CD8-positive, alpha-beta memory T cell (primary cell): ENCODE data around the gene ALDH9A1. TPM values are rescaled to one million over a fixed set of nuclear protein-coding genes. Genes with fewer than 3 reads are reported as not detected.
"Not testable (repeated sequence)": the region's sequence is repeated elsewhere in the genome, so short reads cannot be mapped to it uniquely, and the experiment has no call there.

Source experiments
- CTCF ChIA-PET: fragments of 350-600 bp; sonication (Branson Sonifier 250); formaldehyde crosslinking; loops from one replicate; lab custom pipeline; 2021; ENCODE audit warnings: antibody characterized with exemption; lab: Charles Lee
- POLR2A ChIA-PET: fragments of 350-600 bp; sonication (Branson Sonifier 250); formaldehyde crosslinking; loops from one replicate; lab custom pipeline; 2021; ENCODE audit warnings: antibody characterized with exemption; lab: Charles Lee
- DNase-seq, 5 donors: peaks; one replicate each; pipeline versions ENCODE4 v3.0.0 to v3.0.0-alpha.2; 2020 to 2022; ENCODE audit warnings: mixed read lengths in 1 of 5
- H3K27ac ChIP-seq: one replicate; pipeline ENCODE4 v1.7.0; 2013; ENCODE audit warnings: low read depth, mild to moderate bottlenecking, low read length, moderate library complexity
- H3K27me3 ChIP-seq: 2 replicates; pipeline ENCODE4 v1.7.0; 2013; ENCODE audit warnings: low read length, mild to moderate bottlenecking; ENCODE audit not compliant: insufficient read depth, poor library complexity, severe bottlenecking
- H3K36me3 ChIP-seq: 2 replicates; pipeline ENCODE4 v1.7.0; 2013; ENCODE audit warnings: mild to moderate bottlenecking, low read length, moderate library complexity; ENCODE audit not compliant: insufficient read depth
- H3K4me1 ChIP-seq: 2 replicates; pipeline ENCODE4 v1.7.0; 2013; ENCODE audit warnings: mild to moderate bottlenecking, low read length, moderate library complexity; ENCODE audit not compliant: insufficient read depth
- H3K4me3 ChIP-seq: 2 replicates; pipeline ENCODE4 v1.7.0; 2013; ENCODE audit warnings: mild to moderate bottlenecking, low read length
- H3K9me3 ChIP-seq: 2 replicates; pipeline ENCODE4 v1.7.0; 2013; ENCODE audit warnings: mild to moderate bottlenecking, low read length
- H3K27ac Mint-ChIP-seq, 8 donors: one replicate each; pipeline ENCODE4 v1.8.0; 2020 to 2021; ENCODE audit warnings: mixed read lengths in 8 of 8, mild to moderate bottlenecking in 6 of 8, inconsistent platforms in 3 of 8, moderate library complexity in 3 of 8
- H3K27me3 Mint-ChIP-seq, 2 donors: one replicate each; pipeline ENCODE4 v1.8.0; 2020 to 2021; ENCODE audit warnings: mixed read lengths in 2 of 2, mild to moderate bottlenecking in 1 of 2, moderate library complexity in 1 of 2
- H3K36me3 Mint-ChIP-seq, 3 donors: one replicate each; pipeline ENCODE4 v1.8.0; 2020 to 2021; ENCODE audit warnings: mixed read lengths in 3 of 3, inconsistent platforms in 1 of 3, mild to moderate bottlenecking in 1 of 3
- H3K4me1 Mint-ChIP-seq, 3 donors: one replicate each; pipeline ENCODE4 v1.8.0; 2020 to 2021; ENCODE audit warnings: mixed read lengths in 3 of 3, inconsistent platforms in 1 of 3, mild to moderate bottlenecking in 1 of 3
- H3K4me3 Mint-ChIP-seq, 7 donors: one replicate each; pipeline ENCODE4 v1.8.0; 2020 to 2021; ENCODE audit warnings: mixed read lengths in 7 of 7, mild to moderate bottlenecking in 6 of 7, moderate library complexity in 4 of 7, inconsistent platforms in 2 of 7
- H3K9me3 Mint-ChIP-seq, 5 donors: one replicate each; pipeline ENCODE4 v1.8.0; 2020 to 2022; ENCODE audit warnings: mixed read lengths in 5 of 5, mild to moderate bottlenecking in 3 of 5, moderate library complexity in 2 of 5, inconsistent platforms in 1 of 5
- polyA plus RNA-seq: library from polyadenylated mRNA; unstranded; fragments of 300-500 nt; fragmentation: Illumina TruSeq; gene quantifications from one replicate; pipeline ENCODE4 v1.2.3, GENCODE V29; 2021
- total RNA-seq, 2 experiments: library from RNA; stranded (reverse); gene quantifications; one replicate each; pipeline ENCODE4 v1.2.3, GENCODE V29; 2021

ALDH9A1 gene
- total and polyA plus RNA-seq, 3 experiments from 2014 or later, result 42.9 to 101 (median 44.4) TPM

DNA sequence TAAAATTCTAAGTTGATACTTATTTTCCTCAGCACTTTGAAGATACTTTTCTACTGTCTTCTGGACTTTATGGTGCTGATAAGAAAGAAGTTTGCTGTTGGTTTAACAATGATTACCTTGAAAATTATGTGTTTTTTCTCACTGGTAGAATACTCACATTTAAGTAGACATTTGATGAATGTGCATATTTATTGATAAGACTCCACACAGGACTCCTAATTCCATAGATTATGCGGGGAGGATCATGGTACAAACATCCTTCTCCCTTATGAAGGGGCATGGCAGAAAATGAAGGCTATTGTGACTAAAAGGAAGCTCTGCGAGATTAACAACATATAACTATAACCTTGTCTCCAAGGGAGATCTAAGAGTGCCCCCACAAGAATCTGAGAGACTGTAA lies 28.5 kb upstream of the ALDH9A1 start:
- ChIA-PET POLR2A (no interaction called here), CTCF (no interaction called here)
- no peaks in the 10 kb centered on the region for H3K27me3 Mint-ChIP-seq
- no peaks in the 10 kb centered on the region for H3K9me3 ChIP-seq
- H3K36me3 ChIP-seq, result peaks cover 20% of the 10 kb centered on the region
- H3K27me3 ChIP-seq, result no peaks in the 10 kb centered on the region
- H3K36me3 Mint-ChIP-seq, result peaks cover 0 to 46% (median 10%) of the 10 kb centered on the region in 3 donors
- no peak overlapping the region for H3K4me3 ChIP-seq
- no peaks in the 10 kb centered on the region for H3K4me1 Mint-ChIP-seq
- H3K4me1 ChIP-seq, result no peaks in the 10 kb centered on the region
- no peaks in the 10 kb centered on the region for H3K9me3 Mint-ChIP-seq
- peak overlapping the region in 1 of 8 donors; percentile 38 for H3K27ac Mint-ChIP-seq
- no peak overlapping the region for H3K27ac ChIP-seq
- no peak for DNase-seq
- H3K4me3 Mint-ChIP-seq, result no peak overlapping the region

DNA sequence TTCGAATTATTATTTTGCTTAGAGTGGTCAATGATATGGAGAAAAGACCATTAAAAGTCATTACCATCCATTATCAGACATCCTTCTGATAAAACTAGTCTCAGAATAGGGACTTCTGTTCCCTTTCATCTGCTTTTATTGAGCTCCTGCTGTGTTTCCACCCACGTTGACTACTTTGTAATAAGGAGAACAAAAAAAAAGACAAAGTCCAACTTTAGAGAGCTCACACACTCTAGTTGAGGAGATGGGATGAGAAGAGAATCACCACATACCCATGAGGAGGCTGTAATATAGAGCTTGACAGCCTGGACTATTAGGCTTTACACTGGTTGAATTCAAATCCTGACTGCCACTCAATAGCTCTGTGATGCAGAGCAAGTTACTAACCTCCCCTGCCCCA lies 27.8 kb upstream of the ALDH9A1 start:
- no peak overlapping the region for H3K27ac Mint-ChIP-seq
- ChIA-PET POLR2A (no interaction called here), CTCF (no interaction called here)
- Histone ChIP-seq H3K36me3 (peaks cover 20% of the 10 kb centered on the region), H3K27ac (no peak overlapping the region), H3K27me3 (no peaks in the 10 kb centered on the region), H3K4me1 (no peaks in the 10 kb centered on the region), H3K9me3 (no peaks in the 10 kb centered on the region), H3K4me3 (no peak overlapping the region)
- no peak overlapping the region for H3K4me3 Mint-ChIP-seq
- H3K27me3 Mint-ChIP-seq, result no peaks in the 10 kb centered on the region
- no peaks in the 10 kb centered on the region for H3K4me1 Mint-ChIP-seq
- peaks cover 0 to 41% (median 10%) of the 10 kb centered on the region in 3 donors for H3K36me3 Mint-ChIP-seq
- no peaks in the 10 kb centered on the region for H3K9me3 Mint-ChIP-seq
- DNase-seq, result no peak

DNA sequence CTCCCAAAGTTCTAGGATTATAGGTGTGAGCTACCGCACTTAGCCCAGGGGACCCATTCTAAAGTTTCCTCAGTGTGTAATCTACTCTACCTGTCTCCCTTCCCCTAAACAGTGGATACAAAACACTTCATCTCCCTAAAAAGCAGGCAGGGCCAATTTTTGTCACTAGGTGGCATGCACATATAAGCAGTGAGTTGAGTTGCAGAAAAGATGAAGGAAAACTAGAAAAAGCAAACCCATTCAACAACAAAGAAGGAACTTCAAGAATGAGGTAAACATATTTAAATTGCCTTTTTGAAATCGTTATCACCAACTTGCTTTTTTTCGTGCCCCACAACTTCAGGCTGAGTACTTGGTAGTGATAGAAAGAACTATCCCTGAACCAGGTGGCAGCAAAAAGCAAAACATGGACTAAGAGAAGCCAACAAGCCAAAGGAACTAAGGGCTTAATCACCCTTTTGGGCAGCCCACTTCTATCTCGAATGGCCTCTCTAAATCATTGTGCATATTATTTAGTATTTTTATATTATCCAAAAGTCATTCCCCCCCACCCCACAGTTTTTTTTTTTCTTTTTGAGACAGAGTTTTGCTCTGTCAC lies 19.7 kb upstream of the ALDH9A1 start:
- Histone ChIP-seq H3K9me3 (no peaks in the 10 kb centered on the region), H3K4me3 (no peak overlapping the region), H3K27me3 (no peaks in the 10 kb centered on the region), H3K36me3 (no peaks in the 10 kb centered on the region), H3K4me1 (no peaks in the 10 kb centered on the region), H3K27ac (no peak overlapping the region)
- H3K27me3 Mint-ChIP-seq, result no peaks in the 10 kb centered on the region
- ChIA-PET CTCF (no interaction called here), POLR2A (no interaction called here)
- H3K4me3 Mint-ChIP-seq, result no peak overlapping the region
- H3K27ac Mint-ChIP-seq, result peak overlapping the region in 1 of 8 donors; percentile 2
- H3K36me3 Mint-ChIP-seq, result no peaks in the 10 kb centered on the region
- peak in 2 of 5 donors; percentile 4 to 7 for DNase-seq
- H3K4me1 Mint-ChIP-seq, result no peaks in the 10 kb centered on the region
- no peaks in the 10 kb centered on the region for H3K9me3 Mint-ChIP-seq

DNA sequence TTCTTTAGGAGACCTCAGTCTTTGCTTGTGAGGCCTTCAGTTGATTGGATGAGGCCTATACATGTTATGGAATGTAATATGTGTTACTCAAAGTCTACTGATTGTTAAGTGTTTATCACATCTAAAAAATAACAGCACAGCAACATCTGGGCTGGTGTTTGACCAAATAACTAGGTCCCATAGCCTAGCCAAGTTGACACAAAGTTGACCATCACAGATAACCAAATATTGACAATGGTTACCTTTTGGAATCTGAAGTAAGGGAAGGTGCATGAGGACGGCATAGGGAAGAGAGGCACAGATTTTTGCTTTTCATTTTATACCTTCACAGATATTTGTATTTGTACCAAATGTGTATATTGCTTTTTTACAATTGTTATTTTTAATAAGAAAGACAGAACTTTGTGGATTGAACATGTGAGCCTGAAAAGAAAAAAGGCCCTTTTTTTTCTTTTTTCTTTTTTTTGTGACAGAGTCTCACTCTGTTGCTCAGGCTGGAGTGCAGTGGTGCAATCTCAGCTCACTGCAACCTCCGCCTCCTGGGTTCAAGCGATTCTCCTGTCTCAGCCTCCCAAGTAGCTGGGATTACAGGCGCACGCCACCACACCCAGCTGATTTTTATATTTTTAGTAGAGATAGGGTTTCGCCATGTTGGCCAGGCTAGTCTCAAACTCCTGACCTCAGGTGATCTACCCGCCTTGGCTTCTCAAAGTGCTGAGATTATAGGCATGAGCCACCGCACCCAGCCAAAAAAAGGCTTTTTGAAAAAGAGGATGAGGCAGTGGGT lies 18.1 kb upstream of the ALDH9A1 start:
- H3K27me3 Mint-ChIP-seq, CTCF ChIA-PET, H3K4me3 ChIP-seq, H3K4me1 ChIP-seq, H3K4me3 Mint-ChIP-seq, H3K9me3 Mint-ChIP-seq, H3K36me3 Mint-ChIP-seq, H3K27me3 ChIP-seq, H3K36me3 ChIP-seq, DNase-seq, H3K9me3 ChIP-seq, POLR2A ChIA-PET, H3K27ac ChIP-seq, H3K4me1 Mint-ChIP-seq: not testable (repeated sequence)
- peak overlapping the region in 1 of 8 donors; percentile 26 for H3K27ac Mint-ChIP-seq

DNA sequence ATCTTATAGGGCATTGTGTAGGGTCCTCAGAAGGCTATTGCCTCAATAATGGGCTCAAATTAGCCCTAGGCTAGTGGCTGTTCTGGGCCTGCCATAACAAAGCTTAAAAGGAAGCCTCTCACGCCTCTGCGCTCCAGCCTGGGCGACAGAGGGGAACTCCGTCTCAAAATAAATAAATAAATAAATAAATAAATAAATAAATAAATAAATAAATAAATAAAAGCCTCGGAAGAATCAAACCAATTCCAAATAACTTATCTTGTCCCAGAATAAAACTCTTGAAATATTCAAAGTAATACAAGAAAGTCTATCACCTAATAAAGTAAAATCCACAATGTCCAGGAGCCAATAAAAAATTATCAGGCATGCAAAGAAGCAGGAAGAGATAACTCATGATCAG lies 14.4 kb upstream of the ALDH9A1 start:
- peaks cover 5% of the 10 kb centered on the region for H3K27me3 ChIP-seq
- no peaks in the 10 kb centered on the region for H3K4me1 ChIP-seq
- H3K36me3 ChIP-seq, result no peaks in the 10 kb centered on the region
- ChIA-PET POLR2A (no interaction called here), CTCF (no interaction called here)
- H3K27ac Mint-ChIP-seq, result no peak overlapping the region
- no peak for DNase-seq
- no peaks in the 10 kb centered on the region for H3K9me3 ChIP-seq
- no peaks in the 10 kb centered on the region for H3K36me3 Mint-ChIP-seq
- H3K4me1 Mint-ChIP-seq, result no peaks in the 10 kb centered on the region
- H3K4me3 ChIP-seq, result no peak overlapping the region
- no peak overlapping the region for H3K27ac ChIP-seq
- H3K9me3 Mint-ChIP-seq, result no peaks in the 10 kb centered on the region
- H3K4me3 Mint-ChIP-seq, result no peak overlapping the region
- H3K27me3 Mint-ChIP-seq, result peaks cover 15 to 23% of the 10 kb centered on the region in 2 donors

DNA sequence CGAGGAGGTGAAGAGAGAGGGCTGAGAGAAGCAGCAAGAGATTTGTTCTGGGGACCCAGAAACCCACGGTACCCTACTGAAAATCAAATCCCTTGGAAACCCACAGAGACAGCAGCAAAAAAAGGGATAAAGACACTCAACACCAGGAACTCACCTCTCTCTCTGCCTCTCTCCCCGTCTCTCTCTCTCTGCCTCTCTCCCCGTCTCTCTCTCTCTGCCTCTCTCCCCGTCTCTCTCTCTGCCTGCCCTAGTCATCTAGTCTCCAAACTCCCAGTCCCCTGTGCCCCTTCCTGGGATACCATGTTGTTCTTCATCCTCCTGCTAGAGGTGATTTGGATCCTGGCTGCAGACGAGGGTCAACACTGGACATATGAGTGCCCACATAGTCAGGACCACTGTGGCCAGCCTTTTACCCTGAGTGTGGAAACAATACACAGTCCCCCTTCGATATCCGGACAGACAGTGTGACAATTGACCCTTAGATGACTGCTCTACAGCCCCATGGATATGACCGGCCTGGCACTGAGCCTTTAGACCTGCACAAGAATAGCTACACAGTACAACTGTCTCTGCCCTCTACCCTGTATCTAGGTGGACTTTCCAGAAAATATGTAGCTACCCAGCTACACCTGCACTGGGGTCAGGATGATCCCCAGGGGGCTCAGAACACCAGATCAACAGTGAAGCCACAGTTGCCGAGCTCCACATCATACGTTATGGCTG lies 9.8 kb upstream of the ALDH9A1 start:
- ChIA-PET CTCF (no interaction called here), POLR2A (no interaction called here)
- H3K9me3 Mint-ChIP-seq, result no peaks in the 10 kb centered on the region

DNA sequence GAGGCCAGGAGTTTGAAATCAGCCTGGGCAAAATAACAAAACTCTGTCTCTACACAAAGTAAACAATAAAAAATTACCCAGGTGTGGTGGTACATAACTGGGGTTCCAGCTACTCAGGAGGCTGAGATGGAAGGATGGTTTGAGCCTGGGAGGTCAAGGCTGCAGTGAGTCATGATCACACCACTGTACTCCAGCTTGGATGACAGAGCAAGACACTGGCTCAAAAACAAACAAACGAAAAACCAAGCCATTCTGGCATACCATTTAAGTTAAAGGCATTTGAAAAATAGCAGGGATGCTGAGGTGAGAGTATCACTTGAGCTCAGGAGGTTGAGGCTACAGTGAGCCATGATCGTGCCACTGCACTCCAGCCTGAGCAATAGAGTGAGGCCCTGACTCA lies 5.3 kb upstream of the ALDH9A1 start:
- DNase-seq, result no peak
- Histone ChIP-seq H3K4me1 (peaks cover 3% of the 10 kb centered on the region), H3K4me3 (no peak overlapping the region), H3K36me3 (no peaks in the 10 kb centered on the region), H3K9me3 (no peaks in the 10 kb centered on the region), H3K27me3 (no peaks in the 10 kb centered on the region), H3K27ac (no peak overlapping the region)
- H3K27me3 Mint-ChIP-seq, result peaks cover 12 to 31% of the 10 kb centered on the region in 2 donors
- no peak overlapping the region for H3K4me3 Mint-ChIP-seq
- POLR2A ChIA-PET, result no interaction called here
- no peaks in the 10 kb centered on the region for H3K9me3 Mint-ChIP-seq
- CTCF ChIA-PET, result no interaction called here
- H3K36me3 Mint-ChIP-seq, result peaks cover 0 to 4% (median 2%) of the 10 kb centered on the region in 3 donors
- H3K4me1 Mint-ChIP-seq, result peaks cover 3 to 10% (median 3%) of the 10 kb centered on the region in 3 donors
- H3K27ac Mint-ChIP-seq, result no peak overlapping the region

More for the DNA sequence above, 9.8 kb upstream of the ALDH9A1 start:
- H3K4me3 ChIP-seq, result no peak overlapping the region
- H3K36me3 ChIP-seq, result no peaks in the 10 kb centered on the region
- H3K27me3 ChIP-seq, result peaks cover 5% of the 10 kb centered on the region
- H3K4me1 ChIP-seq, result no peaks in the 10 kb centered on the region
- Mint-ChIP-seq H3K36me3 (peaks cover 0 to 3% (median 0%) of the 10 kb centered on the region in 3 donors), H3K4me3 (no peak overlapping the region), H3K27ac (no peak overlapping the region), H3K27me3 (peaks cover 23 to 43% of the 10 kb centered on the region in 2 donors), H3K4me1 (no peaks in the 10 kb centered on the region)
- no peaks in the 10 kb centered on the region for H3K9me3 ChIP-seq
- no peak overlapping the region for H3K27ac ChIP-seq
- DNase-seq, result no peak

DNA sequence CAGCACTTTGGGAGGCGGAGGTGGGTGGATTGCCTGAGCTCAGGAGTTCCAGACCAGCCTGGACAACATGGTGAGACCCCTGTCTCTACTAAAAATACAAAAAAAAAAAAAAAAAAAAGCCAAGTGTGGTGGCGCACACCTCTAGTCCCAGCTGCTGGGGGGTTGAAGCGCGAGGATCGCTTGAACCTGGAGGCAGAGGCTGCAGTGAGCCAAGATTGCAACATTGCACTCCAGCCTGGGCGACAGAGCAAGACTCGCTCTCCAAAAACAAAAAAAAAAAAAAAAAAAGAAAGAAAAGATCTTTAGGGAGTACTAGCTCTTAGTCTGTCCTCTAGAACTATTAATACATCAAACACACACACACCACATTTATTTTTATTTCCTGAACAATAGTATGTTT lies 3.6 kb upstream of the ALDH9A1 start:
- POLR2A ChIA-PET, H3K9me3 ChIP-seq, H3K27me3 ChIP-seq, H3K4me3 ChIP-seq, H3K36me3 ChIP-seq, CTCF ChIA-PET, H3K27ac ChIP-seq, H3K36me3 Mint-ChIP-seq, H3K27ac Mint-ChIP-seq, DNase-seq, H3K9me3 Mint-ChIP-seq, H3K4me3 Mint-ChIP-seq: not testable (repeated sequence)
- Mint-ChIP-seq H3K4me1 (peaks cover 14 to 25% (median 18%) of the 10 kb centered on the region in 3 donors), H3K27me3 (peaks cover 8 to 18% of the 10 kb centered on the region in 2 donors)
- H3K4me1 ChIP-seq, result peaks cover 11% of the 10 kb centered on the region
